H9 (cell line): Measurements from ENCODE around the gene ARL11. TPM values are rescaled to one million over a fixed set of nuclear protein-coding genes. Genes with fewer than 3 reads are reported as not detected.

ENCODE experiments used
- DNase-seq: peaks from one replicate; pipeline ENCODE4 v3.0.0-alpha.2; 2017
- H2AFZ ChIP-seq: one replicate; pipeline ENCODE4 v1.6.1; 2013; ENCODE audit warnings: mild to moderate bottlenecking, low read length, control low read depth, moderate library complexity
- H2AK5ac ChIP-seq: 2 replicates; pipeline ENCODE4 v1.6.1; 2013; ENCODE audit warnings: low read length, control low read depth, mixed read lengths; ENCODE audit not compliant: insufficient read length
- H2BK120ac ChIP-seq: one replicate; pipeline ENCODE4 v1.6.1; 2013; ENCODE audit warnings: low read depth, mild to moderate bottlenecking, low read length, control low read depth, inconsistent platforms; ENCODE audit not compliant: poor library complexity, severe bottlenecking
- H2BK12ac ChIP-seq: 2 replicates; pipeline ENCODE4 v1.6.1; 2013; ENCODE audit warnings: low read length, control low read depth, mixed read lengths, low read depth; ENCODE audit not compliant: insufficient read length
- H2BK15ac ChIP-seq: 2 replicates; pipeline ENCODE4 v1.6.1; 2013; ENCODE audit warnings: low read depth, low read length, control low read depth
- H2BK20ac ChIP-seq: one replicate; pipeline ENCODE4 v1.6.1; 2013; ENCODE audit warnings: low read depth, mild to moderate bottlenecking, low read length, control low read depth, inconsistent platforms; ENCODE audit not compliant: poor library complexity, severe bottlenecking
- H2BK5ac ChIP-seq: 2 replicates; pipeline ENCODE4 v1.6.1; 2013; ENCODE audit warnings: low read length, control low read depth, mixed read lengths; ENCODE audit not compliant: insufficient read length
- H3K14ac ChIP-seq: 2 replicates; pipeline ENCODE4 v1.6.1; 2013; ENCODE audit warnings: low read length, control low read depth; ENCODE audit not compliant: insufficient read depth
- H3K18ac ChIP-seq: 2 replicates; pipeline ENCODE4 v1.6.1; 2013; ENCODE audit warnings: low read depth, mild to moderate bottlenecking, mixed read lengths, low read length, control low read depth; ENCODE audit not compliant: insufficient read length
- H3K23ac ChIP-seq: 2 replicates; pipeline ENCODE4 v1.6.1; 2013; ENCODE audit warnings: low read length, control low read depth, mixed read lengths, low read depth; ENCODE audit not compliant: insufficient read length
- H3K23me2 ChIP-seq: 2 replicates; pipeline ENCODE4 v1.6.1; 2013; ENCODE audit warnings: low read depth, mild to moderate bottlenecking, mixed read lengths, low read length, control low read depth; ENCODE audit not compliant: insufficient read length, poor library complexity, severe bottlenecking
- H3K27ac ChIP-seq: 2 replicates; pipeline ENCODE4 v1.5.1; 2013; ENCODE audit warnings: low read length, control low read depth, mixed read lengths, low read depth; ENCODE audit not compliant: insufficient read length
- H3K27me3 ChIP-seq: 2 replicates; pipeline ENCODE4 v1.6.1; 2013; ENCODE audit warnings: low read length, control low read depth, inconsistent platforms; ENCODE audit not compliant: insufficient read depth
- H3K4ac ChIP-seq: 2 replicates; pipeline ENCODE4 v1.6.1; 2013; ENCODE audit warnings: low read depth, mild to moderate bottlenecking, control low read depth, inconsistent platforms, low read length, moderate library complexity
- H3K4me1 ChIP-seq: 2 replicates; pipeline ENCODE4 v1.6.1; 2013; ENCODE audit warnings: low read length, control low read depth, inconsistent platforms; ENCODE audit not compliant: insufficient read depth
- H3K4me2 ChIP-seq: 2 replicates; pipeline ENCODE4 v1.6.1; 2013; ENCODE audit warnings: low read length, control low read depth, mixed read lengths; ENCODE audit not compliant: insufficient read length, insufficient read depth
- H3K56ac ChIP-seq: 2 replicates; pipeline ENCODE4 v1.6.1; 2013; ENCODE audit warnings: low read depth, mild to moderate bottlenecking, mixed read lengths, low read length, control low read depth; ENCODE audit not compliant: insufficient read length
- H3K79me1 ChIP-seq: 2 replicates; pipeline ENCODE4 v1.6.1; 2013; ENCODE audit warnings: low read depth, mild to moderate bottlenecking, moderate library complexity, low read length, control low read depth, inconsistent platforms; ENCODE audit not compliant: insufficient read depth, poor library complexity, severe bottlenecking
- H3K79me2 ChIP-seq: 2 replicates; pipeline ENCODE4 v1.6.1; 2013; ENCODE audit warnings: low read length, control low read depth, inconsistent platforms; ENCODE audit not compliant: insufficient read depth
- H3K9ac ChIP-seq: 2 replicates; pipeline ENCODE4 v1.6.1; 2013; ENCODE audit warnings: low read length, control low read depth, mixed read lengths; ENCODE audit not compliant: insufficient read length; ENCODE audit errors: extremely low read depth
- H3K9me3 ChIP-seq: one replicate; pipeline ENCODE4 v1.6.1; 2013; ENCODE audit warnings: low read depth, low read length, inconsistent platforms; ENCODE audit not compliant: control insufficient read depth
- H3T11ph ChIP-seq: one replicate; pipeline ENCODE4 v1.6.1; 2013; ENCODE audit warnings: mild to moderate bottlenecking, low read length, control low read depth, inconsistent platforms
- H4K20me1 ChIP-seq: one replicate; pipeline ENCODE4 v1.6.1; 2013; ENCODE audit not compliant: control insufficient read depth, insufficient read length, insufficient read depth
- H4K5ac ChIP-seq: 2 replicates; pipeline ENCODE4 v1.6.1; 2013; ENCODE audit warnings: low read depth, mild to moderate bottlenecking, mixed read lengths, low read length, control low read depth; ENCODE audit not compliant: insufficient read length
- H4K8ac ChIP-seq: replicated peaks from 2 replicates; pipeline ENCODE4 v1.6.1; 2013; ENCODE audit warnings: low read length, control low read depth, mixed read lengths, low read depth; ENCODE audit not compliant: insufficient read length
- H4K91ac ChIP-seq: 2 replicates; pipeline ENCODE4 v1.6.1; 2013; ENCODE audit warnings: low read depth, mild to moderate bottlenecking, moderate library complexity, mixed read lengths, low read length, control low read depth; ENCODE audit not compliant: insufficient read length
- H3K27ac Mint-ChIP-seq, 3 experiments: 2 replicates in 2 of 3; 3 replicates in 1 of 3; pipeline ENCODE4 v1.8.0; 2020 to 2021; ENCODE audit warnings: mixed read lengths in 3 of 3, mild to moderate bottlenecking in 1 of 3, moderate library complexity in 1 of 3
- H3K27me3 Mint-ChIP-seq: 2 replicates; pipeline ENCODE4 v1.8.0; 2021; ENCODE audit warnings: low read depth, mild to moderate bottlenecking, moderate library complexity, mixed read lengths
- H3K36me3 Mint-ChIP-seq, 3 experiments: 2 replicates in 2 of 3; 3 replicates in 1 of 3; pipeline ENCODE4 v1.8.0; 2020 to 2021; ENCODE audit warnings: low read depth in 3 of 3, mixed read lengths in 3 of 3; ENCODE audit not compliant: insufficient read depth in 1 of 3
- H3K4me1 Mint-ChIP-seq, 2 experiments: 2 replicates each; pipeline ENCODE4 v1.8.0; 2020; ENCODE audit warnings: mixed read lengths in 2 of 2
- H3K4me3 Mint-ChIP-seq, 2 experiments: 2 replicates in 1 of 2; 3 replicates in 1 of 2; pipeline ENCODE4 v1.8.0; 2020 to 2021; ENCODE audit warnings: mild to moderate bottlenecking in 2 of 2, mixed read lengths in 2 of 2, moderate library complexity in 1 of 2
- H3K9me3 Mint-ChIP-seq, 2 experiments: 2 replicates in 1 of 2; 3 replicates in 1 of 2; pipeline ENCODE4 v1.8.0; 2020; ENCODE audit warnings: mild to moderate bottlenecking in 2 of 2, mixed read lengths in 2 of 2, moderate library complexity in 1 of 2
- total RNA-seq: library from RNA; stranded (reverse); gene quantifications from 2 replicates; pipeline ENCODE4 v1.2.1, GENCODE V29; 2021
- TF ChIP-seq, protein P1 (sequence below): fragments of 200-600 bp; sonication (generic); conservative IDR thresholded peaks from 3 replicates; pipeline ENCODE4 v1.8.0; 2021; ENCODE audit warnings: antibody characterized with exemption, mild to moderate bottlenecking

Gene ARL11
- total RNA-seq, 1 experiment from 2014 or later, result 0.42 TPM

DNA sequence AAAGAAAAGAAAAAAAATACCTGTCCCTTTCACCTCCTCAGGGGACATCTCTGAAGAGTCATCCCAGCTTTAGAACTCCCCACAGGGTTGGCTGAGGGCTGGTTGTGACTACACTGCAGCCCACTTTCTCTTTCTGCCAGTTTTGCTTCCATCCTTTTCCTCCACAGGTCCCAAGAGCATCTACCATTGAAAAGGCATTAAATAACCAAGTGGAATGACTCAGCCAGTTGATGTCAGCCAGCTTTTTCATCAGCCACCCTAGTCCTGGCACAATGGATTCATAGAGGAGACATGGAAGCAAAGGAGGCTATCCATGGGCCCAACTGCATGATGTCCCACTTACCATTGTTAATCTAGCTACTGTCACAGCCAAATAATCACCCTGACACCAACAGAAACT is 33.7 kb upstream of the ARL11 start:
- Histone ChIP-seq H3K23me2 (no peaks in the 10 kb centered on the region), H3K56ac (no peak overlapping the region), H4K91ac (no peak overlapping the region), H2BK5ac (no peak overlapping the region), H2BK120ac (no peak overlapping the region), H3K9ac (no peak overlapping the region), H2BK20ac (no peak overlapping the region), H2AFZ (no peak overlapping the region), H2AK5ac (no peak overlapping the region), H3K4me1 (no peaks in the 10 kb centered on the region), H3T11ph (no peak overlapping the region), H3K23ac (no peak overlapping the region), H4K5ac (no peak overlapping the region), H3K14ac (no peak overlapping the region), H3K79me1 (no peaks in the 10 kb centered on the region), H3K9me3 (no peaks in the 10 kb centered on the region), H4K20me1 (no peaks in the 10 kb centered on the region), H2BK15ac (no peak overlapping the region), H3K79me2 (no peaks in the 10 kb centered on the region), H3K4ac (no peak overlapping the region), H3K18ac (no peak overlapping the region), H3K27me3 (no peaks in the 10 kb centered on the region), H3K27ac (no peak overlapping the region), H4K8ac (no peak overlapping the region), H2BK12ac (no peak overlapping the region), H3K4me2 (no peak overlapping the region)
- Mint-ChIP-seq H3K4me1 (peaks cover 3 to 4% of the 10 kb centered on the region in 2 experiments; a peak in 1 of 4 replicates), H3K9me3 (peaks cover 12 to 13% of the 10 kb centered on the region in 2 experiments; a peak in 4 of 5 replicates), H3K27me3 (peaks cover 4% of the 10 kb centered on the region), H3K36me3 (peaks cover 0 to 6% (median 2%) of the 10 kb centered on the region in 3 experiments; a peak in 3 of 7 replicates), H3K27ac (no peak overlapping the region), H3K4me3 (no peak overlapping the region)
- DNase-seq, result no peak
- TF ChIP-seq, protein P1, sequence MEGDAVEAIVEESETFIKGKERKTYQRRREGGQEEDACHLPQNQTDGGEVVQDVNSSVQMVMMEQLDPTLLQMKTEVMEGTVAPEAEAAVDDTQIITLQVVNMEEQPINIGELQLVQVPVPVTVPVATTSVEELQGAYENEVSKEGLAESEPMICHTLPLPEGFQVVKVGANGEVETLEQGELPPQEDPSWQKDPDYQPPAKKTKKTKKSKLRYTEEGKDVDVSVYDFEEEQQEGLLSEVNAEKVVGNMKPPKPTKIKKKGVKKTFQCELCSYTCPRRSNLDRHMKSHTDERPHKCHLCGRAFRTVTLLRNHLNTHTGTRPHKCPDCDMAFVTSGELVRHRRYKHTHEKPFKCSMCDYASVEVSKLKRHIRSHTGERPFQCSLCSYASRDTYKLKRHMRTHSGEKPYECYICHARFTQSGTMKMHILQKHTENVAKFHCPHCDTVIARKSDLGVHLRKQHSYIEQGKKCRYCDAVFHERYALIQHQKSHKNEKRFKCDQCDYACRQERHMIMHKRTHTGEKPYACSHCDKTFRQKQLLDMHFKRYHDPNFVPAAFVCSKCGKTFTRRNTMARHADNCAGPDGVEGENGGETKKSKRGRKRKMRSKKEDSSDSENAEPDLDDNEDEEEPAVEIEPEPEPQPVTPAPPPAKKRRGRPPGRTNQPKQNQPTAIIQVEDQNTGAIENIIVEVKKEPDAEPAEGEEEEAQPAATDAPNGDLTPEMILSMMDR, result no peak
